ENCODE data around the gene TRAK2.
"Not testable (repeated sequence)": the region's sequence is repeated elsewhere in the genome, so short reads cannot be mapped to it uniquely, and the experiment has no call there.

GRCh38 chr2:201483758-201484157 lies 32.5 kb upstream of the TRAK2 start:
- TF ChIP-seq MAX (IDR thresholded peaks at IDR 0.05; ENCODE audit: low read depth); NRF1 (IDR thresholded peaks at IDR 0.05; ENCODE audit: low read depth, low read length); RAD21 (IDR thresholded peaks at IDR 0.05; ENCODE audit: low read length); CTCF (IDR thresholded peaks at IDR 0.05); YY1 (IDR thresholded peaks at IDR 0.05; ENCODE audit: low read depth); POLR2AphosphoS5 (IDR thresholded peaks at IDR 0.05; ENCODE audit: low read depth, low read length); SMC3 (IDR thresholded peaks at IDR 0.05; ENCODE audit: low read depth, low read length); REST (IDR thresholded peaks at IDR 0.05; ENCODE audit: low read depth, low read length); EP300 (IDR thresholded peaks at IDR 0.05; ENCODE audit: borderline replicate concordance in 1 of 2, low read depth in 1 of 2, low read length in 1 of 2); USF2 (IDR thresholded peaks at IDR 0.05; ENCODE audit: borderline replicate concordance, low read depth, low read length); TCF12 (IDR thresholded peaks at IDR 0.05): not testable (repeated sequence)
